NOMO-1 treated with DMSO at 0.1 percent for 48 hours (cell line): ENCODE measurements around the gene RCC2.

Source experiments
- DNase-seq: peaks from one replicate; lab custom pipeline; 2025; ENCODE audit not compliant: unreplicated experiment; lab: John Stamatoyannopoulos, UW

The RCC2 gene

GRCh38 chr1:17381161-17381560 lies 58.3 kb downstream of the RCC2 start:
- no peak for DNase-seq

DNA sequence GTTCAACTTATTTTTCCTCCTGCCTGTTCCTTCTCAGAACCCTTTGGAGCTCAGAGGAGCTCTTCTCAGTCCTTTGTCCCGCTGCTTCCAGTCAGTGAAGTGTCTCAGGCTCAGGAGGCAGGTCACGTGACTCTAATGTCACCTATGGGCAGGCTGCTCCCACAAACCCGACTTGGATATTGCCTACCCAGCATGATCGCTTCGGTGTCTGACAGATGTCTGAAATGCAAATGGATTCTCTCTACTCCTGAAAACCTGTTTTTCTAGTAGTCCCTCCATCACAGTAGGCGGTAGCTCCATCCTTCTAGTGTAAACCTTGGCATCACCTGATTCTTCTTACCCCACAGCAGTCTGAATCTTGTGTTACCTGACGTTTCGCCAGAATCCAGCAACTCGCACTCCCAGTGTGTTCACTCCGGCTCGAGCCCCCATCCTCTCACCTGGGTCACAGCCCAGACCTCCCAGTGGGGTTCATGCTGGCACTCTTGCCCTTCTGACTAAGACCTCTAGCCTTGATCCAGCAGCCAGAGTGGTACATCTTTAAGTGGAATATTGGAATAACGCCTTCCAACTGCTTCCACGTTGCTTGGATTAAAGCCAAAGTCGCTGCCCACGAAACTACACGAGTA lies 62.0 kb downstream of the RCC2 start:
- no peak for DNase-seq

GRCh38 chr1:17375651-17376050 lies 63.8 kb downstream of the RCC2 start:
- no peak for DNase-seq

- no peak for DNase-seq
Observed at GRCh38 chr1:17372955-17373354, 66.5 kb downstream of the RCC2 start.

- DNase-seq = no peak
Observed at GRCh38 chr1:17371896-17372295, 67.6 kb downstream of the RCC2 start, which contains the start of gene PADI6. Gene PADI6 (plus strand): TSS chr1:17372196. CDS start chr1:17372246, 50 bp downstream.

GRCh38 chr1:17370618-17371017 lies 68.9 kb downstream of the RCC2 start:
- DNase-seq = no peak

DNA sequence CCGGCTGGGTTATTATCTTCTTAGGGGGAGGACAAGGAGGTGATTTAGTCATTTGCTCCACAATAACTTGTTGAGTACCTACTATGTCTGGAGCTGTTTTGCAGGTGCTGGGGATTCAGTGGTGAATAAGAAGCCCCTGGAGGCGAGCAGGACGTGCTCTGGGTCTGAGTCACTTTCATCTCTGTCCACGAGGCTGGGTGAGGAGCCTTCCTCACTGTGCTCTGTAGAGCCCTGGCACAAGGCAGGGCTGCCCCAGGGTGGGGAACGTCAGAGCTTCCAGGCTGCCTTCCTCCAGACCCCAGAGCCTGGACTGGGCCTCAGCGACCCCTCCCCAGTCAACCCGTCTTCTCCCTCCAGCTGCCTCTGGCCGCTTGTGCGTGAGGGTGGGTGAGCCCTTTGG lies 70.0 kb downstream of the RCC2 start:
- no peak for DNase-seq

- DNase-seq = peak; percentile 72
Observed at GRCh38 chr1:17365293-17365692, 74.2 kb downstream of the RCC2 start.

DNA sequence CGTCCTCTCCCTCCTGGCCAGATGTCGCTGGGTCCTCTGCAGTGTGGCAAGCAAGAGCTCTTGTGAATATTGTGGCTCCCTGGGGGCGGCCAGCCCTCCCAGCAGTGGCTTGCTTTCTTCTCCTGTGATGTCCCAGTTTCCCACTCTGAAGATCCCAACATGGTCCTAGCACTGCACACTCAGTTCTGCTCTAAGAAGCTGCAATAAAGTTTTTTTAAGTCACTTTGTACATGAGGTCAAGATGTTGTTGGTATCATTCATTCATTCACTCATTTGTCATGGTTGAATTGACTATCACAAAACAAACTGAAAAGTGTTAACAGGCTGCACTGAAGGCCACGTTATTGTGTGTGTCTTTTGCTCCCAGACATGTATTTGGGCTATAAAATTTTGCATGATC lies 75.7 kb downstream of the RCC2 start:
- DNase-seq = no peak

GRCh38 chr1:17363351-17363750 lies 76.1 kb downstream of the RCC2 start:
- DNase-seq = no peak

- DNase-seq = no peak
Observed at GRCh38 chr1:17361687-17362086, 77.8 kb downstream of the RCC2 start.

- DNase-seq = no peak
Observed at GRCh38 chr1:17360272-17360956, 79.1 kb downstream of the RCC2 start.

DNA sequence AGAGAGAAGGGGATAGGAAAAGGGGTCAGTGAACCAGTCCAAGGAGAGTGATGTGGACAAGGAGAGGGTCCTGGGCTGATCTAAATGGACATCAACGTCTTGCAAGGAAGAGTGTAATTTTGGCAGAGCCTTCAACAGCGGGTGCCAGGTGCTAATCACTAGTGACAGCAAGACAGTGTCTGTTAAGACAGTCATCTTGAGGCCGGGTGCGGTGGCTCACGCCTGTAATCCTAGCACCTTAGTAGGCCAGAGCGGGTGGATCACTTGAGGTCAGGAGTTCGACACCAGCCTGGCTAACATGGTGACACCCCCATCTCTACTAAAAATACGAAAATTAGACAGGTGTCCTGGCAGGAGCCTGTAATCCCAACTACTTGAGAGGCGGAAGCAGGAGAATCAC lies 79.7 kb downstream of the RCC2 start:
- DNase-seq = no peak

DNA sequence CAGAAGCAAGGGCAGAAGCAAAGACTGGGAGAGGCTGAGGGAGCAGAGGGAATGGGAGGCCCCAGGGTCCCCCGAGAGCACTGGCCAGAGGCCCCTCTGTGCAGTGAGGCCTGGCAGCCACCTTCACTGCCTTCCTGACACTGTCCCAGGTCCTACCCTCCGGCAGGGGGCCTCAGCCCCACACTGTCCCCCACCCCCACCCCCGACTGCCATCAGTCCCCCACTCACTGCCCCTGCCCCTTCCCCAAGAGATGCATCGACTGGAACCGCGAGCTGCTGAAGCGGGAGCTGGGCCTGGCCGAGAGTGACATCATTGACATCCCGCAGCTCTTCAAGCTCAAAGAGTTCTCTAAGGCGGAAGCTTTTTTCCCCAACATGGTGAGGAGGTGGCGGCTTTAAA lies 80.4 kb downstream of the RCC2 start:
- no peak for DNase-seq

DNA sequence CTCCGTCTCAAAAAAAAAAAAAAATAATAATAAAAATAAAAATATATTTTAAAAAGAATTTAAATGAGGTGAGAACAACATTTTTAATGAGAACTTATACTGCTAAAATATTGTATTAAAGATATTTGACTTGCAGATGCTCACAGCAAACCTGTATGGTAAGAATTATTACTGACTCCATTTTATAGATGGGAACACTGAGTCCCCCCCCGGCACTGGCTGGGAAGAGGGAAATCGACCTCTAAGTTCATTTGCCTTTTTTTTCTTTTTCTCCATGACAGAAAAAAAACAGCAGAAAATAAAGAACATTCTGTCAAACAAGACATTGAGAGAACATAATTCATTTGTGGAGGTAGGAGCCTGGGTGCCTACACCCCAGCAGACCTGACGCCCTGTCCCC lies 80.9 kb downstream of the RCC2 start:
- no peak for DNase-seq
